GM18951 (cell line): Measurements from ENCODE around the gene ZNF263.
A peak's percentile ranks its signal among the peaks of the same experiment; 100 is the strongest.
"Not testable (repeated sequence)": the region's sequence is repeated elsewhere in the genome, so short reads cannot be mapped to it uniquely, and the experiment has no call there.

Experiments
- POLR2A ChIP-seq: IDR thresholded peaks from 4 replicates; pipeline ENCODE4 v1.6.1; 2011; ENCODE audit warnings: mild to moderate bottlenecking; ENCODE audit not compliant: insufficient read length, insufficient read depth; ENCODE audit errors: extremely low read depth
- in situ Hi-C: fragments of 300-500 bp; cut with MboI; formaldehyde crosslinking; loops from one replicate; pipeline ENCODE4 v1.12.0; 2022; ENCODE audit warnings: low sequenced_read_pairs, mixed read lengths, inconsistent platforms; ENCODE audit not compliant: unreplicated experiment

Gene ZNF263

DNA sequence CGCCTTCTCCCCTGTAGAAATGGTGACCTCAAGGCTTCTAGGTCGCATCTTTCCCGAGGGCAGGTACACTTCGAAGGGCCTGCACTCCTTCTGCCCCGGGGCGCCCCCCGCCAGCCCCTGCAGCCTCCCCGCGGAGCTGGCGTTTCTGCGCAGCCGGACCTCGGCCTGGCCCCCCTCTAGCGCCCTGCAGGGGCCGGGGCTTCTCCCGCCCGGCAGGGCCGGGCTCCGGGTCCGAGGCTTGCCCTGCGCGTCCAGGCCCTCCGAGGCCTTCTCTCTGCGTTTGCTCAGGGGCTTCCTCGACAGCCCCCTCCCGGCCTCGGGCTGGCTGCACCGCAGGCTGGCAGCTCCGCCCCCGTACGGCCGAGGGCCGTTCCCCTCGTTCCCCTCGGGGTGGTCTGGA is 29.0 kb upstream of the ZNF263 start:
- in situ Hi-C loops, result no loop called here
- no peak for TF ChIP-seq POLR2A

DNA sequence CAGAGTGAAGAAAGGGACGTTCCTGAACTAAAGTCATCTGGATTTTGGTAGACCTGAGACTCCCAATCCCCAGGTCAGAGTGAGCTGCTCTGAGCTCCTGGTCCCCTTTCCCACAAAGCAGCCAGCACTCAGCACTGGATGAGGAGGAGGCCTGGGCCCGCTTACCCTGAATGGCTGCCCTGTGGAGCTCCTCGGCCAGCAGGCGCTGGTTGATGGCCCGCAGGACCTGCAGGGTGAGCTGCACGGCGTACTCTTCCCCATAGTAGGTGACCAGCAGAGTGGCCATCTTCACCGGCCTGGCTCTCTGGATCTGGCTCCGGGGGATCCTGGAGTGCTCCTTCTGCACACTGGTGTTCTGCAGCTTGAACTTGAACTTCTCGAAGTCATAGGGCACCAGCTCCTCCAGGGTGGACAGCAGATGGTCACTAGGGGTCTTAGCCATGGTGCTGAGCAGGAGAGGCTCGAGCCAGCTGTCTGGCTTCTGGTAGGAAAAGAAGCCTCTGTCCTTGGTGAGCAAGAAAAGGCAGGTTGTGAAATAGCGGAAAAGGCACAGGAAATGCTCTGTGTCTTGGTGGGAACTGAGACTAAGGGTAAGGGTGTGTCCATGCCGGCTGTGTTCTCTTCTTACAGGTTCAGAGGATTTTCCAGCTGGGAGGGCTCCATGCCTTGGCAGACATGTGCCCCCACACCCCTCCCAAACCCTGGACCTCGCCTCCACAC is 27.0 kb upstream of the ZNF263 start, which contains the start of gene MEFV:
TSS of gene MEFV (minus strand) at position 488 of the 720 bp plus-strand sequence. CDS start at position 442, 46 bp downstream.
- no peak for TF ChIP-seq POLR2A
- in situ Hi-C loops, result no loop called here

DNA sequence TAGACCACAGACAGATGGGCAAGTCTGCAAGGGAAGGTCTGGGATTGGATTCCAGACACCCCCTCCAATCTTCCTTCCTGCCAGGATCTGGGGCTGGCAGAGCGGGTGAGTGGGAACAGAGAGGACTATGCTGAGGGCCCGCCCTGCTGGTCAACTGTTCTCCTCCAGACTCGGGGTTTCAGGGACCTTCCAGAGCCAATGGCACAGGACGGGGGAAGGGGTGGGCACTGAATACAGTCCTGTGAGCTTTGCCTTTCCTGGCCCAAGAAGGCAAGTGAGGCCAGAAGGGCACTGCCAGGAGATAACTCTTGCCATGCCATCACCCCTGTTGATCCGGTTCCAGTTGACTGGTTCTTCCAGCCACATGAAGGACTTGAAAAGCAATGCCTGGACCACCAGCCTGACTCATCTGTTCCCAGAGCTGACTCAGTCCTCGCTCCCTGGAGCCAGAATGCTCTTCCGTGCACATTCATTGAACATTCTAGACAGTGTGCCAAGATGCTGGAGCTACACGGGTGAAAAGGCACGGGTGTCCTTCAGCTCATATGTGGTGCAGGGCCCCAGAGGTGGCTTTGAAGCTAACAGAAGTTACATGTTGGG is 26.3 kb upstream of the ZNF263 start:
- no peak for TF ChIP-seq POLR2A
- in situ Hi-C loops, result no loop called here

DNA sequence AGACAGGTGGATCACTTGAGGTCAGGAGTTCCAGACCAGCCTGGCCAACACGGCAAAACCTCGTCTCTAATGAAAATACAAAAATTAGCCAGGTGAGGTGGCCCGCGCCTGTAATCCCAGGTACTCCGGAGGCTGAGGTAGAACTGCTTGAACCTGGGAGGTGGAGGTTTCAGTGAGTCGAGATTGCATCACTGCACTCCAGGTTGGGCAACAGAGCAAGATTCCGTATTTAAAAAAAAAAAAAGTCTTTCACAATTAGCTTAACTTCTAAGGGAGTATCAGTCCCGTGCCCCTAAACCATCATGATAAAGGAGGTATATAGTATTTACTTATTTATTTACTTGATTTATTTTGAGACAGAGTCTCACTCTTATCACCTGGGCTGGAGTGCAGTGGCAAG is 23.5 kb upstream of the ZNF263 start:
- in situ Hi-C loops, result no loop called here

DNA sequence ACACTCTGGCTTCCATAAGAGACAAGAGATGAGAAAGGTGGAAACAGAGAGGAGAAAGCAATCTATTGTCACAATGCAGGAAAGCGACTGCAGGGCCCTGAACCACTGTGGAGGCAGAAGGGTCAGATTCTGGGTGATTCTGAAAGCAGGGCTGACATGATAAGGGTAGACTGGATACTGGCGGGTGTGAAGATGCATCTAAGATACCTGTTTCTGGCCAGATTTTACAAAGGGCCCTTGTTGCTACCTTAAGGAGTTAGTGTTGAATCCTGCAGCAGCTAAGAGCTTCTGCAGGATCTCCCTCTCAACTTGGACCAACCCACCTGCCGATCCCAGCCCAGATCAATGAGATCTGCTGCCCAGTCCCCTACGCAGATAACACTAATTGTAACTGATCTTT is 20.8 kb upstream of the ZNF263 start:
- in situ Hi-C loops, result no loop called here
- TF ChIP-seq POLR2A, result no peak

More for the DNA sequence above, 23.5 kb upstream of the ZNF263 start:
- TF ChIP-seq POLR2A, result no peak

DNA sequence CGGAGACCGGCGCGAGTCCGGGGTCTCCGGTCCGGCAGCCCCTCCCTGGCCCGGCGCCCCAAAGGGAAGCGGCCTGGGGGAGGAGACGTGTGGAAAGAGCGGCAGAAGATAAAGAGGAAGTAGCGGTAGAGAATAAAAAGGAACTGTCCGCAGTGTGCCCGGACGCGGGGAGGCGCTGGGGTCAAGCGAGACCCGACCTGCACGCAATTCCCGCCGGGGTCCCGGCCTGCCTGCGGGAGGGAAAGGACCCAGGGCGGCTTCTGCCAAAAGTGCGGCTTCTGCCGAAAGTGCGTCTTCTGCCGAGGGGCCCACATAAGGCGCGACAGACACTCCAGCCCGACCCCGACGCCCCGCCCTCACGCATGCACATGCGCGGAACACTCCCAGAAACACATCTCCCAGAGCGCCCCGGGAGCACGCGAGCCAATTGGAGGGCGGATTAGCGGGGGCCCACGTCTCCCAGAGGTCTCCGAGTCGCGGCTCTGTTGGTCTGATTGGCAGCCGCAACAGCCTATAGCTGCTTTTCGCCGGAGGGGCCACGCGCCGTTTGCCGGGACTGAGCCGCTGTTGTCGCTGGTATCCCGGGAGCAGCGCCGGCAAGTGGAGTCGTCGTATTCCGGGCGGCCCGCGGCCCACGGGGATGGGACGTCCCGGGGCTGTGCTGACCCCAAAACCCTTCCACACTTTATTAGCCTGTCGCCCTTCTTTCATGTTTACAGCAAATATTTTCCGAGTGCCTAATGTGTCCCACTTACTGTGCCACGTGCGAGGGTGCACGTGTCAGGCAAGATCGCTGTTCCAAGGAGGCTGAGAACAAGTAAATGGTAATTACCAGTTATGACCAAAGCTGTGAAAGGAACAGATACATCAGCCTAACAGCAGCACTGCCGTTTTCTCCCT is 18.9 kb upstream of the ZNF263 start:
- peak; percentile 85 for TF ChIP-seq POLR2A

DNA sequence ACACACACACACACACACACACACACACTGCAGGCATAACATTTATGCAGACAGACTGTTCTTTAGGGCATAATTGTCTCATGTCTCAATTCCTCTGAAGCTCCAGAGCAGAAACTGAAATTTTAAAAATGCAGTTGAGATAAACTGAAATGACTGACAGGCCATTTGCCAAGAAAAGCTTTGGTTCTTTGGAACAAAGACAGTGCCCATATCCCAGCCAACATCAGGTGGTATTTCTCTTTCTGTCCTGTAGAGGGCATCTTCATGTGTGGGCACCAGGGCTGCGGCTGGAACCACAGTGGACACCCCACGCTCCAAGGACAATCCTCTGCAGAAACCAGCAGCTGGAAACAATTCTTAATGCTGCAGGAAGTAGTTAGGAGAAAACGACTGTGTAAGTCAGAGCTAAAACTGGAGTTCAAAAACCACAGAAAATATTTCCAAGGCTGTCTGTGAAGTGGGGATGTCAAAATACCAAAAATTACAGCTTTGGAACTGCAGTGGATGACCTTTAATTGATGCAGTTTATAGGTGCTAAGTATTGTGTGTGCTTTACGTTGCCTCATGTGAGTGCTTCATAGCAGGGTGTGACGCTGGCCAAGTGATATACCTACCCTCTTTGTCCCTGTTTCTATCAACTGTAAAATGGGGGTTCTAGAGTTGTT is 16.3 kb upstream of the ZNF263 start:
- in situ Hi-C loops, result no loop called here

More for the DNA sequence above, 18.9 kb upstream of the ZNF263 start:
- in situ Hi-C loops, result no loop called here

DNA sequence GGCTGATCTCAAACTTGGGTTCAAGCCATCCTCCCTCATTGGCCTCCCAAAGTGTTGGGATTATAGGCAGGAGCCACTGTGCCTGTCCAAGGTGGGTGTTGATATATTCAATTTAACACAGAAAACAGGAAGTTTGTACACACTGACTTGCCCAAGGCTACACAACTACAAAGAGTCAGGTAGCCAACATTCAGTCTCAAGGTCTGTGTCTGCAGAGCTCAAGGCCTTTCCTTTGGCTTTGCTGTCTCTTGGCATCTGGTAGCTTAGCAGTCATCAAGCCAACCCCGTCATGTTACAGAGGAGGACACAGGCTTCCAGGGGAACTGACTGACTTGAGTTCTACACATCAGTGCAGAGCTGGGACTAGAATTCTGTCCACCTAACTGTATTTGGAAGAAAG is 15.0 kb upstream of the ZNF263 start:
- TF ChIP-seq POLR2A, result no peak
- in situ Hi-C loops, result no loop called here

More for the DNA sequence above, 16.3 kb upstream of the ZNF263 start:
- no peak for TF ChIP-seq POLR2A

DNA sequence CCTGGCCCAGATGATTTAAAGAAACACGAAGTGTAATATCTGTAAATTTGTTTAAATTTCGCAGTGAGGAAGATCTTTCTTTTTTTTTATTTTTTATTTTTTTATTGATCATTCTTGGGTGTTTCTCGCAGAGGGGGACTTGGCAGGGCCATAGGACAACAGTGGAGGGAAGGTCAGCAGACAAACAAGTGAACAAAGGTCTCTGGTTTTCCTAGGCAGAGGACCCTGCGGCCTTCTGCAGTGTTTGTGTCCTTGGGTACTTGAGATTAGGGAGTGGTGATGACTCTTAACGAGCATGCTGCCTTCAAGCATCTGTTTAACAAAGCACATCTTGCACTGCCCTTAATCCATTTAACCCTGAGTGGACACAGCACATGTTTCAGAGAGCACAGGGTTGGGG is 12.6 kb upstream of the ZNF263 start:
- in situ Hi-C loops, result not testable (repeated sequence)

DNA sequence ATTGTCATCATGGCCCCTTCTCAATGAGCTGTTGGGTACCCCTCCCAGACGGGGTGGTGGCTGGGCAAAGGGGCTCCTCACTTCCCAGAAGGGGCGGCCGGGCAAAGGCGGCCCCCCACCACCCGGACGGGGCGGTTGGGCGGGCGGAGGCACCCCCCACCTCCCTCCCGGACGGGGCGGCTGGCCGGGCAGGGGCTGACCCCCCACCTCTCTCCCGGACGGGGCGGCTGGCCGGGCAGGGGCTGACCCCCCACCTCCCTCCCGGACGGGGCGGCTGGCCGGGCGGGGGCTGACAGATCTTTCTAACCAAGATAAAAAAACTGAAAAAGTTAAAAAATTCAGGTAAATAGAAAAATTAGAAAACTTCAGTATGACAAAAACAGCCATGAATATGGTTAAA is 12.0 kb upstream of the ZNF263 start:
- in situ Hi-C loops, result not testable (repeated sequence)

DNA sequence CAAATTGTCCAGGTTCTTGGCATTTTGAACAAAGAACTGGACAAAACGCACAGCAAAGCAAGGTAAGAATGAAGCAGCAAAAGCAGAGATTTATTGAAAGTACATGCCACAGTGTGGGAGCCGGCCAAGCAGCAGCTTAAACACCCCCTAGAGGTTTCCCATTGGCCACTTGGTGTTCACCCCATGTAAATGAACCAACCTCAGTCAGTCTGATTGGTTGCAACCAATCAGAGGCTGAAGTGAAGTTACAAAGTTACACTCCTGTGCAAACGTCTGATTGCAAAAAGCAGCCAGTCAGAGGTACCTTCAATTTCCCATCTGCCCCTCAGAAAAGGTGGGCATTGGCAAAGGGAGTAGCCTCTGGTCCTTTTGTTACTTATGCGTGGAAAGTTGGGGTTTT is 8.8 kb upstream of the ZNF263 start:
- in situ Hi-C loops, result no loop called here

DNA sequence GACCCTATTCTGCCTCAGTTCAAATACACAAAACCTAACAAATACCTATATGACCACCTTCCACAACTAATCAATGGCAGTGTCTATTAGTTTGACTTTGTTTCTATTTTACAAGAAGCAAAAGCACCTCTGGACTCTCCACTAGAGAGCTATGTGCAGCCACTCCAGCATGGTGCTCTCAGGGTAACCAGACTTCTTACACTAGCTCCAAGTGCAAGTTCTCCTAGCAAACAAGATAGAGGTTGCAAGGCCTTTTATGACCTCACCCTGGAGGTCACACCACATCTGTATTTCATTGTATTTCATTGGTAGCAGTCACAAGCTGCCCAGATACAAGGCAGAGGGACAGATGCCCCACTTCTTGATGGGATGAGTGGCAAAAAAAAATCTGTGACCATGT is 8.3 kb upstream of the ZNF263 start:
- no peak for TF ChIP-seq POLR2A
- in situ Hi-C loops, result no loop called here

More for the DNA sequence above, 8.8 kb upstream of the ZNF263 start:
- TF ChIP-seq POLR2A, result no peak

DNA sequence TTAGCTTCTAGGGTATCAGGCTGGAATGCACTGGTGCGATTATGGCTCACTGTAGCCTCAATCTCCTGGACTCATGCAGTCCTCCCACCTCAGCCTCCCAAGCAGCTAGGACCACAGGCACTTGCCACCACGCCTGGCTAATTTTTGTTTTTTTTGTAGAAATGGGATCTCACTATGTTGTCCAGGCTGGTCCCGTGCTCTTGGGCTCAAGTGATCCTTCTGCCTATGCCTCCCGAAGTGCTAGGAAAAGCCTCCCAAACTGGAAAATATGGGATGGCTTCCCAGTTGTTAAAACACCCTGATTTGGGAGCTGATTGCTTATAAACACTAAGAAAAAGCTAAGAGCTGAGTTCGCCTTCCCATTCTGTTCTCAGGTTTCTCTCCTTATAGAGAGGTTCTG is 6.6 kb upstream of the ZNF263 start:
- in situ Hi-C loops, result no loop called here
- no peak for TF ChIP-seq POLR2A

DNA sequence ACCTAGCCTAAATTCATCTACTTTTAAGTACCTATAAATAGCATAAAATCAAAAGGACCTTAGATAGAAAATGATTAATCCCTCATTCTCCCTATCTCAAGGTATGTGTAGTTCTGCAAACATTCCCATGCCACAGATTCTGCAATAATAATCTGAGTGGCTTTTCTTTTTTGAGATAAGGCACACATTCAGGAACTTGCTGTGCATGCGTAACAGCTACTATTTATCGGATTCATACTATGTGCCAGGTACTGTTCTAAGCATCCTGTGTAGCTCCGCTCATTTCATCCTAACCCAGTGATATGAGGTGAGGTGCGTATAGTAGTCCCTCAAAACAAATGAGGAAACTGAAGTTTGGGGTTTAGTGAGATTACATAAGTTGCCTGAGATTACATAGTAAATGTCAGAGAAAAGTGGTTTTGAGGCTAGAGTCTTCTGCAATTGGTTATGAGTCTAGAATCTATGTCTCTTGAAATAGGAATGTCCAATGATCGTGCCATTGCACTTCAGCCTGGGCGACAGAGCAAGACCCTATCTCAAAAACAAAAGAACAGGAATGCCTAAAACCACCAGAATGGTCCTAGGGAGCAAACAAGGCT is 2.0 kb upstream of the ZNF263 start:
- in situ Hi-C loops, result no loop called here
- no peak for TF ChIP-seq POLR2A
